Pons (tissue), 1 donor: Measurements from ENCODE around the gene PLOD2.

ENCODE experiments used
- DNase-seq: peaks from one replicate; pipeline ENCODE4 v3.0.0-alpha.2; 2016; ENCODE audit warnings: low spot score

PLOD2 gene

DNA sequence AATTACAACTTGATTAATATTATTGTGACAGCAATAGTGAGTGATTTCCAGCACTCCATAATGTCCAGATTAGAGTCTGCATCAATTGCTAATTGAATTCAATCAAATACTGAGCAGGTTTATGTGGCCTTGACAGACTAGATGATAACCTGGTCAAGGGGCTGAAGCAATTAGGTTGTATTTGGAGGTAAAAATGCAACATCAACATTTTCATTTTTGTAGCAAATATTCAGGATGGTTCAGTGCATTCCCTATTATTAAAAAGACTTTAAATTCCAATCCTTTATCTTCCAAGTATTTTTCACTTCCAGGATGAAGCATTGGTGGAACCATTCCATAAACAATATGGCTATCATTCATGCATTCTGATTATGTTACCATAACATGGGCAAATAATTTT is 120.4 kb downstream of the PLOD2 start:
- no peak for DNase-seq

DNA sequence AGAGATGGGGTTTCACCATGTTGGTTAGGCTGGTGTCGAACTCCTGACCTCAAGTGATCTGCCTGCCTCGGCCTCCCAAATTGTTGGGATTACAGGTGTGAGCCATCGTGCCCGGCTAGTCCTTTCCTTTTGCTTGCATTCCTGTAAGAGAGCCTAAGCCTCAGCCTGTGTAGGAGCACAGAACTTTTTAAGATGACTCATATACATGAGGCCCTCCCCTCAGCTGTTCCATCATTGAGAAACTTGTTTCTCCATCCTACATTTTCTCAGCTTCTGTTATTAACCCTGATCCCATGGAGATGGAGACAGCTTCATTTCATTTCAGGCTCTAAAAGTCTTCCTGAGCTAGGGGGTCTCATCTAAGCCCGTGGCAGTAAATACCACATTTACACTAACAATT is 123.3 kb downstream of the PLOD2 start:
- no peak for DNase-seq

DNA sequence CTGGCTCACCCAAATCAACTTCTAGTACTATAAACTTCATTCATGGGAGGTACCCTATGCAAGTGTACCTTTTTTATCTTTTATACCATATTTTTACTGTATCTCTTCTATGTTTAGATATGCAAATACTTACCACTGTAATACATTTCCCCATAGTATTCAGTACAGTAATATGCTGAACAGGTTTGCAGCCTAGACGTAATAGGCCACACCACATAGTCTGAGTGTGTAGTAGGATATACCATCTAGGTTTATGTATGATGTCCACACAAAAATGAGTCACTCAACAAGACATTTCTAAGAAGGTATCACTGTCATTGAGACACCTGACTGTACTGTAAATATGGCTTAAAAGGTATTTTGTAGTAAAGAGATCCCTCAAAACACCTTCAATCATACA is 124.7 kb downstream of the PLOD2 start:
- DNase-seq, result no peak

DNA sequence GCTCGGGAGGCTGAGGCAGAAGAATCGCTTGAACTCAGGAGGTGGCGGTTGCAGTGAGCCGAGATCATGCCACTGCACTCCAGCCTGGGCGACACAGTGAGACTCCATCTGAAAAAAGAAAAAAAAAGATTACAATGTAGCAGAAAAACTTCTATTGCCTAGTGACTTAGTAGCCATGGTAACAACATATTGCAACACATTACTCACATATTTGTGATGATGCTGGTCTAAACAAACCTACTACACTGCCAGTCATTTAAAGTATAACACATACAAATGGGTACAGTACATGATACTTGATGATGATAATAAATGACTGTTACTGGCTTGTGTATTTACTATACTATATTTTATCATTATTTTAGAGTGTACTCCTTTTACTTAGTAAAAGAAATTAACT is 125.6 kb downstream of the PLOD2 start:
- DNase-seq, result no peak

DNA sequence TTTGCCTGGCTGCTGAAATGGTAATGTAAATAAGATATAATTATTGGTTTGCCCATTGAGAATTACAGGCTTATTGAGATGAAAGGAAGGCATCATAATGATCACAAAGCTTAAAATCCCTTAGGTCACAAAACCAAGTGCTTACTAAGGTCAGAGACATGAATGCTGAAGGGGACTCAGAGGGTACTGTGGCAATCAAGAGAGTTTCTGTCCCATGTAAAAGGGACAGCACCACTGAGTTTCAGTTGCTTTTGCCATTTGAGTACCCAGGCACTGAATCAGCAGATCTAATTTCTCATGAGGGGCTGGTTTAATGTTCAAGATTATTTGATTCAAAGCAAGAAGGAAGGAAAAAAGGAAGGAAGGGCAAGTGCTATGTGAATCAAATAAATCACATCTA is 127.0 kb downstream of the PLOD2 start:
- DNase-seq, result no peak

DNA sequence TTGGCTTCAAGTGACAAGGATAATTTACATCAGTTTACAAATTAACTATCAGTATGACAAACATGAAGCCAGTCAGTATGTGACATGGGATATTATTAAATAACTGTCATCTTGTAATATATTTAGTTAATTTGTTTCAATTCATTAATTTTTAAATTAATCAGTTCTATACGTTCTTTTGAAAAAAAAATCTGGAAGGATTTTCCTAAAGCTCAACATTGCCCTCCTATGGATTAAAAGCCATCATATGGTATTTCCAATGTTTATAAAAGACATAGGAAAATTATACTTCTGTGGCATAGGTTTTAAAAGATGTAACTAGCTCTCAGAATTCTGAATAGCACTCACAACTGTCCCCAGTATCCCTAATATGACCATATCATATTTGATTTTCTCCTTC is 134.4 kb downstream of the PLOD2 start:
- no peak for DNase-seq

DNA sequence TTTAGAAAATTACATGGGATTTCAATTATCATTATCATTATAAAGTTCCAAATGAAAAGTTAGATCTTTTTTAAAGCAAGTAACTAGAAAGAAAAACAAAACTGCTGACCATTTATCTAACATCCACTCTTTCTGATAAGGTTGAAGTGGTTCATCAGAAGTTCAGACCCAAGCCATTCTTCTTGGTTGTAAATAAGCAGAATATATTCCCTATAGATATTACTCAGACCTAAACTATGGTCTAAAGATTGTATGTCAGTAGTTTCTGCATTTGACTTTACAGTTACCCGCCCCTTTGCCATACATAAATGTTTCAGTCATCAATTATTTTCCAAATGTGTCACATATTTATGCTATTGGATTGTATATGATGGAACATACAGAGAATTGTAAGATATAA is 136.7 kb downstream of the PLOD2 start:
- DNase-seq, result no peak

DNA sequence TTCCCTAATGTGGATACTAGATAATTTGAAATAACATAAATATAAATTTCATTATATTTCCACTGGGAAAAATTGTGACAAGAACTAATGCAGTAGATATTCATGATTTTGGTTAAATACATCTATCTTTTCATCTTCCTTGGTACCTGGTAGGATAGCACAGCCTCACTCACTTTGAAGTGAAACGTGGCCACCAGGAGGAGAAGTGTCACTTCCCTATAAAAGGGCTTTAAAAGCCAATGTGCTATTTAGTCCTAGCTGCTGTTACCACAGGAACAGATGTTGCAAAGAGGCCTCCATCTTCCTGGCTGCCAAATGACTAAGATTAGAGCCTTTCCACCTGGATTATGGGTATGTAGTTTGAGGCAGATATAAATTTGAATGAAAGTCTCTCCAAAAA is 140.0 kb downstream of the PLOD2 start:
- DNase-seq, result no peak

DNA sequence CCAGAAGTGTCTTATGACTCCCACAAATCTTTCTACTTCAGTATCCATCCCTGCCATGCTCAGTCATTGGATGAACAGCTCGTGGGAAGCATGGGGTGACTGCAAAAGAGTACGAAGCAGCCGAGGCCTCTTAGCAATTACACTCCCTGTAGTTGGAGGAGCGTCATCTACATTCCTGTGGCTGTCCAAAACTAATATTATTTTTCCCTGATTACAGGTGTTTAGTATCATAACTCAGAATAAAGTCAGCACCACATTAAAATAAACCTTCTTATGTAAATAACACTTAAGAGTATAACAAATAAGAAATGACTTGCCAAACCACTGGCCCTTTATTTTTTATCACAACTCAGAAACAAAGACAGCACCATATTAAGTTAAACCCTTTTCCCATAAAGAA is 141.5 kb downstream of the PLOD2 start:
- DNase-seq, result no peak
